Right ventricle myocardium superior (tissue), 1 donor: ENCODE measurements around the gene LSM11. TPM values are rescaled to one million over a fixed set of nuclear protein-coding genes. Genes with fewer than 3 reads are reported as not detected.

ENCODE experiments used
- ATAC-seq: fragments of 200-7000 bp; cut with Tn5 transposase; one replicate; pipeline ENCODE4 v1.9.1; 2020; ENCODE audit warnings: mild to moderate bottlenecking; ENCODE audit not compliant: poor library complexity
- DNase-seq: peaks from one replicate; pipeline ENCODE4 v3.0.0-alpha.2; 2020
- intact Hi-C: fragments of 100-400 bp; cut with DNase I; formaldehyde crosslinking; loops from one replicate; pipeline ENCODE4 v1.11.2; 2022
- total RNA-seq: library from RNA; stranded (reverse); fragmentation: NEBNext Ultra II Directional; extraction: Animal tissue kit (Norgen Biotek cat#: 25700); gene quantifications from one replicate; pipeline ENCODE4 v1.2.1, GENCODE V29; 2021
- donor health status: DM: no; HTN: yes; CAD: no; lungs with severe emphysema.

The LSM11 gene
- total RNA-seq, 1 donor from 2014 or later: 1.3 TPM

DNA sequence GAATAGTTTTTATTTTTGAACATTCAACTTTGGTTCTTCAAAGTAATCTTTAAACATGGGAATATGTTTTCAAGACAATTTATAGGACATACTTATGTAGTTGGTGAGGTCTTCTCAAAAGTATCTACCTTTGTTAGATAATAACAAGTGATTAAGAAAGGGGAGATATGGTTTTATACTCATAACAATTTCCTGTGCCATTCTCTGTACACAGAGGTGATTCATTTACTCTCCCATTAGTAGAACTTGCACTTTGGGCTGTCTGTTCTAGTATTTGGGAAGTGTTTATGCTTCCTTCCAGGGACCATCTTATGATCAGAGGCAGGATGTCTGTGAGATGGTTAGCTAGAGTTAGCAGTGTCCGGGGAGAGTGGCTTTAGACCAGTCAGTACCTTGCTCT, 15.2 kb downstream of the LSM11 start:
- DNase-seq: no peak
- ATAC-seq: no peak
- intact Hi-C loops: no loop called here

DNA sequence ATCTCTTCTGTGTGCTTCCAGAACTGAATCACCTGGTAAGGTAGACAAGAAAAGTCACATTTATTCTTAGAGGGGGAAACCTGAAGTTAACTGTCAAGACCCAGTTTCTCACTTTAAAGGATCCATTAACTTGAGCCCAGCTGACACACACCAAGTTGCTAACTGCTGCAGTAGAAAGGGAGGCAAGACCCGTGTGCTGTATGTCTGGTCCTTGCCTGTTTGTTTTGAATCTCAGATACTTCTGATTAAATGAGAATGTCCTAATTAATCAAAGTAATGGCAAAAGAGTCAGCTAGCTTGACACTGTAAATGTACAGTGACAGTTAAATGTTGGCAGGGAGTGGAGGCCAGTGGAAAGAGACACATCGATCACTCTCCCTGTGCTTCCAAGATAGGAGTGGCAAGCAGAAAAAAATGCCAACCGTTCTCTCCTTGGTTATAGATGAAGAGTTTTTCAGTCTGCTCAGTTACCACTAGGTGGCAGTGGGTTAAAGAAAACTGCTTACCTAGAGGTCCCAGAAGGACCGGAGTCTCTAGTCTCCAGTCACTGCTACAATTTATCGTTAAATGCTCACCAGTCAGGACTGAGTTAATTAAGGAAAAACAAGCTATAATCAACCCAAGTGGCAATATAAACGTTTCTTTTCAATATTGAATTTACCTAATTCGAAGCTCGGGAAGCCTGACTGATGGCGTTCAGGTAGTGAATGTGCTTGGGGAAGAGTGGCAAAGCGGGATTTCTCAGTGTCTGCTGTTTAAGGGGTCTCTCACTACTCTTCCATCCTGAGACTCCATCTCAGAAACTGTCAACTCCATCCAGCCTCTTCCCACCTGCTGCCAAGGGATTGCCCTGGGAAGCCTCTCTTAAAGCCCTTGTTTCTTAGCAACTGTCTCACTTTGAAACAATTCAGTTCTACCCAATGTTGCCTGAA, 18.4 kb downstream of the LSM11 start:
- intact Hi-C loops: no loop called here
- DNase-seq (no peak), ATAC-seq (peak; percentile 86)

DNA sequence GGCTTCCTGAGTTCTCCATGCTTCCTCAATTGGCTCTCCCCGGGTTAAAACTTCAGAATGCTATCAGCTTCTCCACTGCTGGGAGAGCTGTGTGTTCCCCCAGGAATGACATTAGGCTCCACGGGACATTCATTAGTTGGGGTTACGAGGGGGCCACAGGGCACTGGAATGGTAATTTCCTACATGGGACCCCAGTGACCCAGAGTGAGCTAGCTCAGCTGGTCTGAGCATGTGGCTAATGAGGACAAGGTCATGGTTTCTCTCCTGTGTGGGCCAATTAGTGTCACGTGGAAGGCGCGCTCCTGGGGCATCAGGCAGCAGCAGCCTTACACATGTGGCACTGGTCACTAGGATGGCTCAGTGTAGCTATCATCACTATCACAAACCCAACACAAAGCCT, 21.0 kb downstream of the LSM11 start:
- no peak for DNase-seq
- intact Hi-C loops: no loop called here
- ATAC-seq: no peak

DNA sequence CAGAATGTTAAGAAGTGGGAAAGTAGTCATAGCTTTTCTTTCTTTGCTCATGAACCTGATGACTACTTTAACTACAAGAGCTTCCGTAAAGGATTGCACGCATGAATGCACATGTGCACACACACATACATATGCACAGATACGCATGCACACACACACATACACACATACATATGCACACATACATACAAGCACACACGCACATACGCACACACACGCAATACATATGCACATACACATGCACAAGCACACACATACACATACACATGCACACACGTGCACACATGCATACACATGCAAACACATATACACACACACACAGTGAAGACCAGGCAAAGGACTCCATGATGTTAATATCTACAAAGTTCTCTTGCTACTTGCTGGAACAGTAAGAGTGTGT, 22.9 kb downstream of the LSM11 start:
- no peak for DNase-seq
- intact Hi-C loops: no loop called here
- no peak for ATAC-seq

GRCh38 chr5:157766902-157767301, 23.4 kb downstream of the LSM11 start:
- intact Hi-C loops: no loop called here
- DNase-seq (no peak), ATAC-seq (no peak)

- no peak for DNase-seq
- ATAC-seq: no peak
- intact Hi-C loops: no loop called here
Observed at GRCh38 chr5:157767689-157768088, 24.2 kb downstream of the LSM11 start.

DNA sequence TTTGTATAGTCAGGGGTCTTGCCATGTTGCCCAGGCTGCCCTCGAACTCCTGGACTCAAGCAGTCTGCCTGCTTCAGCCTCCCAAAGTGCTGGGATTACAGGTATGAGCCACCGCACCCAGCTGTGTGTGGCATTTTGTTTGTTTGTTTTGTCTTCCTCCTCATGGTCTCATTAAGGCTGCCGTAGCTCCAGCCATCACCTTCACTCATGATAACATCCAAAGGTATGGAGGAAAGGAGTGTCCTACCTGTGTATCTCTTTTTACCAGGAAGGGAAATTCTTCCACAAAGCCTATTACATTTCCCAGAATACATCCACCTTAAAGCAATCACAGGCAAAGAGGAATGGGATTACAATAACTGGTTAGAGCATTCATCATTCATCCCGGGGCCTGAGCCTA, 27.2 kb downstream of the LSM11 start:
- intact Hi-C loops: no loop called here
- DNase-seq (no peak), ATAC-seq (no peak)

GRCh38 chr5:157772127-157772526, 28.6 kb downstream of the LSM11 start:
- ATAC-seq: no peak
- DNase-seq: no peak
- intact Hi-C loops: no loop called here

DNA sequence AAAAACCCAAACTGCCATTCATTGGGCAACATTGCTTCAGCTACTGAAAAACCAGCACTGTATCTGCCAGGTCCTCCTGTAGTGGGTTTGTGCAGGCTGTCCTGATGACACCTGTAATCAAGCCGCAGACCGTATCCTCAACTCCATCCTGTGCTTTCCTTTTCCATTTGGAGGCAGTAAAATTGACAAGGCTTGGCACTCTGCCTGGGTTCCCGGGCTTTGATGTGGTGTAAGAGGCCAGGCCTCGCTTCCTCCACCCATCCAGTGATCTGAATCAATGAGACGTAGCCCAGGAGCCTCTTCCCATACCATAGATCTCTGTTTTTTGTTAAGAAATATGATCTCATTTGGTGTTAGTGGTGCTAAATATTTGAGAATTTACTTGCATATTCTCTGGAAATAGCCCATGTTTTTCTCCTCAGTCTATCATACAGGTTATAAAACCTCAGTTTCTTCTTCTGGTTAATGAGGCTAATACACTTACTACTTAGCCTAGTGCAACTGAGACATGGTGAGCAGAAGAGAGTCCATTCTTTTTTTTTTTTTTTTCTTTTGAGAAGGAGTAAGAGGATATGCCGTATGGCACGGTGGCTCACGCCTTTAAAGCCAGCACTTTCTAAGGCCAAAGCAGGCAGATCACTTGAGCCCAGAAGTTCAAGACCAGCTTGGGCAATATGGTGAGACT, 34.8 kb downstream of the LSM11 start:
- intact Hi-C loops: no loop called here
- DNase-seq: no peak
- ATAC-seq: no peak

DNA sequence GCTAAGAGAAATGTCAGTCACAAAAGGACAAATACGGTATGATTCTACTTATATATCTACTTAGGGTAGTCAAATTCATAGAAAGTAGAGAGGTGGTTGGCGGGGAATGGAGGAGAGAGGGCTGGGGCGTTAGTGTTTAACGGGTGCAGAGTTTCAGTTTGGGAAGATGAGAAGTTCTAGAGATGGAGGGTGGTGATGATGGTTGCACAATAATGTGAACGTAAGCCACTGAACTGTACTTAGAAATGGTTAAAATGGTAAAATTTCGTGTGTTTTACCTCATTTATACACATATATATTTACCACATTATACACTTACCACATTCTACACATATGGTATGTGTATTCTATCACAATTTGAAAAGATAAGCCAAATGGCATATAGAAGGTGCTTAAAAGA, 35.7 kb downstream of the LSM11 start:
- intact Hi-C loops: no loop called here
- ATAC-seq (no peak), DNase-seq (no peak)

- no peak for ATAC-seq
- DNase-seq: no peak
- intact Hi-C loops: no loop called here
Observed at GRCh38 chr5:157785801-157786200, 42.3 kb downstream of the LSM11 start.

- intact Hi-C loops: no loop called here
- ATAC-seq (no peak), DNase-seq (no peak)
Observed at GRCh38 chr5:157793301-157793700, 49.8 kb downstream of the LSM11 start.

GRCh38 chr5:157799578-157799977, 56.1 kb downstream of the LSM11 start:
- ATAC-seq: no peak
- DNase-seq: no peak
- intact Hi-C loops: no loop called here

DNA sequence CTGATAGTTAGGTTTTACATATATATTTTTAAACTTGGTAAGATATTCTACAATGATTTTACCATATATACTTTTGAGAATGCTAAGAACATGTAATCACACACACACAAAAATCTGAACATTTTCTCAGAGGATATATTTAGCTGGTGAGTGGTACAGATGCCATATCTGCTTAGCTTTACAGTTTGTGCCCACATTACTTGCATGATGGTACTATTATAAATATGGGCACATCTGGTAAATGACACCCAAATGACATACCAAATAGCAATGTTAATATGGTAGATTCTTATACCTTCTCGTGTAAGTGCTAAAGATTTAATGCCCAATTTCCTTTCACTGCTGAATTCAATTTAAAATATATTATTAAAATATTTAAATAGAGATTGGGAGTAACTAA, 56.6 kb downstream of the LSM11 start:
- DNase-seq (no peak), ATAC-seq (no peak)
- intact Hi-C loops: no loop called here

GRCh38 chr5:157802736-157803135, 59.2 kb downstream of the LSM11 start:
- intact Hi-C loops: no loop called here
- ATAC-seq (no peak), DNase-seq (no peak)

DNA sequence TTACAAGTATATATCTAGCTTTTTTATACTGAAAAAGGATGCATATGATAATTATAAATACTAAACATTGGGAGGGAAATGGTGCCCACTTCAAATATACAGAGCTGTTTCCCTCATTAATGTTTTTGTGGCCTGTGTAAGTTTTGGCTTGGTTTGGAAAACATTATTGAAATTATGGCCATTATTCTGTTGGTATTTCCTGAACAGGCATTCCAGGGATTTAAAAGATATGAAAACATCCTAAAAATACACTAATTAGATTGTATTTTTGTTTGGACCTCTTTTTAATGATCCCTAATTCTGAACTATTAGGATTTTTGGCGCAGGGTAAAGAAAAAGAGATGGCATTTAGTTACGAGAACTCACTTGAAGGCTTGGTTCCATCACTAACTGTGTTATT, 64.5 kb downstream of the LSM11 start:
- DNase-seq (no peak), ATAC-seq (no peak)
- intact Hi-C loops: no loop called here
